ENCODE data around the gene SLC25A40. TPM values are rescaled to one million over a fixed set of nuclear protein-coding genes. Genes with fewer than 3 reads are reported as not detected.

SLC25A40 gene
- total RNA-seq, 1 experiment from 2014 or later, result 32.4 TPM

DNA sequence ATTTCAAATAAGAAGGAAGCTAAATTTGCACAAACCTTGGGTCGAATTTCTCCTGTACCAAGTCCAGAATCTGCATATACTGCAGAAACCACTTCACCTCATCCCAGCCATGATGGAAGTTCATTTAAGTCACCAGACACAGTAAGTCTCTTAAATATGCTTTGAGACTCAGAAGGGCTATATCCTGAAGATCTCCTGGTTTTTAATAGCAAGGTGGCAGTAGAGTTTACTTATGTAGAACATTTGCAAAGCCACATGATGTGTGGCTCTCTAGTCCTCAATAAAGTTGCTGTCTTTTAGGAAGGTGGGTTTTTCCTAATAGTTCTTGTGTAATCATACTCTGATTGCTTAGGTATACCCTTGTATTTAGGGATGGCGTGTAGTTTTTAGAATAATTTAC lies 8.9 kb upstream of the SLC25A40 start (continued):
- no peak for TF ChIP-seq ELF1 (IDR thresholded peaks at IDR 0.05; ENCODE audit: borderline replicate concordance, low read depth)
- TF ChIP-seq ZFX (IDR thresholded peaks at IDR 0.05), result no peak
- no peak for TF ChIP-seq CEBPB (IDR thresholded peaks at IDR 0.05; ENCODE audit: low read depth)

DNA sequence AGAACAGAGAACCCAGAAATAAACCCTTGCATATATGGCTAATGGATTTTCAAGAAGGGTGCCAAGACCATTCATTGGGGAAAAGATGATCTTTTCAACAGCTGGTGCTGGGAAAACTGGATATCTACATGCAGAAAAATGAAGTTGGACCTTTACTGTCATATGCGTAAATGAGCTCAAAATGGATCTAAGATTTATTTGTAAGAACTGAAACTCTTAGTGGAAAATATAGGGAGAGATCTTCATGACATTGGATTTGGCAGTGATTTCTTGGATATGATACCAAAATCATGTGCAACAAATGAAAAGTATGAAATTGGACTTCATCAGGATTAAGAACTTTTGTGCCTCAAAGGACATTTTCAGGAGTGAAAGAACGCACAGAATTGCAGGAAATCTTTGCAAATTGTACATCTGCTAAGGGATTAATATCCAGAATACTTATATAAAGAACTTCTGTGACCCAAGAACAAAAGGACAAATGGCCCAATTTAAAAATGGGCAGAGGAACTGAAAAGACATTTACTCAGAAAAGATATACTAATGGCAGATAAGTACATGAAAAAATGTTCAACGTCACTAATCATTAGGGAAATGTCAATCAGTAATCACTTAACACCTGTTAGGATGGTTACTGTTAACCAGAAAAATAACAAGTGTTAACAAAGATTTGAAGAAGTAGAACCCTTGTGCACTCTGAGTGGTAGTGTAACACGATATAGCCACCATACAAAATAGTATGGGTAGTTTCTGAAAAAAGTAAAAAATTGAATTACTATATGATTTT lies 6.2 kb upstream of the SLC25A40 start:
- H4K20me1 ChIP-seq (ENCODE audit: insufficient read depth), result peaks cover 7% of the 10 kb centered on the region; the same call in 1 of the 2 replicates
- peaks cover 0 to 11% of the 10 kb centered on the region in 2 experiments; a peak in 2 of 4 replicates for H3K4me1 ChIP-seq (ENCODE audit: control insufficient read depth in 1 of 2, insufficient read depth in 2 of 2, low read length in 2 of 2)
- H3K36me3 ChIP-seq (ENCODE audit: control insufficient read depth in 1 of 2, insufficient read depth in 2 of 2, low read length in 2 of 2), result peaks cover 14 to 44% of the 10 kb centered on the region in 2 experiments
- no peak overlapping the region for H3K27ac ChIP-seq (ENCODE audit: low read depth, low read length)
- intact Hi-C loops (cut with micrococcal nuclease), result no loop called here
- no peak overlapping the region for H3K4me2 ChIP-seq (ENCODE audit: low read length)
- CTCF ChIA-PET, result no interaction called here
- peaks cover 97% of the 10 kb centered on the region for H3K79me2 ChIP-seq (ENCODE audit: insufficient read depth, low read length)
- RAD21 ChIA-PET (ENCODE audit: low non-redundant PET in 1 of 2, low total read pairs in 2 of 2, uncharacterized antibody in 2 of 2, unreplicated experiment in 2 of 2), result no interaction called here
- no peaks in the 10 kb centered on the region for H3K9me2 ChIP-seq (ENCODE audit: insufficient read depth)
- H3K27me3 ChIP-seq (ENCODE audit: insufficient read depth, low read length), result no peaks in the 10 kb centered on the region
- POLR2A ChIA-PET, result no interaction called here
- H2AFZ ChIP-seq (ENCODE audit: low read depth, low read length, poor library complexity, severe bottlenecking), result no peak overlapping the region
- ATAC-seq, result no peak
- H3K9me3 ChIP-seq (ENCODE audit: control insufficient read depth in 1 of 2, insufficient read depth in 1 of 2, low read depth in 1 of 2, low read length in 2 of 2), result no peaks in the 10 kb centered on the region
- no peak for DNase-seq (ENCODE audit: low read depth, low spot score)
- no TSS peak for BruUV-seq (replicated peaks)
- H3K4me3 ChIP-seq (replicated peaks in 1 of 2; ENCODE audit: low read depth in 1 of 2, low read length in 2 of 2), result no peak overlapping the region
- no peak overlapping the region for H3K9ac ChIP-seq (ENCODE audit: low read length)
- TF ChIP-seq RAD21 (IDR thresholded peaks at IDR 0.05; ENCODE audit: low read depth) (no peak), EGR1 (IDR thresholded peaks at IDR 0.05; ENCODE audit: low read depth) (no peak), SIN3A (IDR thresholded peaks at IDR 0.05; ENCODE audit: low read depth) (no peak), YY1 (IDR thresholded peaks at IDR 0.05; ENCODE audit: extremely low read depth, insufficient replicate concordance, low read depth, low read length) (no peak), EZH2phosphoT487 (IDR thresholded peaks at IDR 0.05; ENCODE audit: borderline replicate concordance) (no peak), SRF (IDR thresholded peaks at IDR 0.05; ENCODE audit: low read depth) (no peak), FOSL1 (IDR thresholded peaks at IDR 0.05; ENCODE audit: low read depth) (no peak), ZFX (IDR thresholded peaks at IDR 0.05) (no peak), CEBPB (IDR thresholded peaks at IDR 0.05; ENCODE audit: low read depth) (no peak), CBX3 (IDR thresholded peaks at IDR 0.05; ENCODE audit: low read depth) (no peak), EZH2 (IDR thresholded peaks at IDR 0.05) (no peak)
- TF ChIP-seq, protein P1, sequence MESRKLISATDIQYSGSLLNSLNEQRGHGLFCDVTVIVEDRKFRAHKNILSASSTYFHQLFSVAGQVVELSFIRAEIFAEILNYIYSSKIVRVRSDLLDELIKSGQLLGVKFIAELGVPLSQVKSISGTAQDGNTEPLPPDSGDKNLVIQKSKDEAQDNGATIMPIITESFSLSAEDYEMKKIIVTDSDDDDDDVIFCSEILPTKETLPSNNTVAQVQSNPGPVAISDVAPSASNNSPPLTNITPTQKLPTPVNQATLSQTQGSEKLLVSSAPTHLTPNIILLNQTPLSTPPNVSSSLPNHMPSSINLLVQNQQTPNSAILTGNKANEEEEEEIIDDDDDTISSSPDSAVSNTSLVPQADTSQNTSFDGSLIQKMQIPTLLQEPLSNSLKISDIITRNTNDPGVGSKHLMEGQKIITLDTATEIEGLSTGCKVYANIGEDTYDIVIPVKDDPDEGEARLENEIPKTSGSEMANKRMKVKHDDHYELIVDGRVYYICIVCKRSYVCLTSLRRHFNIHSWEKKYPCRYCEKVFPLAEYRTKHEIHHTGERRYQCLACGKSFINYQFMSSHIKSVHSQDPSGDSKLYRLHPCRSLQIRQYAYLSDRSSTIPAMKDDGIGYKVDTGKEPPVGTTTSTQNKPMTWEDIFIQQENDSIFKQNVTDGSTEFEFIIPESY (IDR thresholded peaks at IDR 0.05; ENCODE audit: extremely low read depth, insufficient replicate concordance, low read length), result no peak
- TF ChIP-seq, protein P2, sequence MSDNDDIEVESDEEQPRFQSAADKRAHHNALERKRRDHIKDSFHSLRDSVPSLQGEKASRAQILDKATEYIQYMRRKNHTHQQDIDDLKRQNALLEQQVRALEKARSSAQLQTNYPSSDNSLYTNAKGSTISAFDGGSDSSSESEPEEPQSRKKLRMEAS (IDR thresholded peaks at IDR 0.05), result no peak
- TF ChIP-seq, protein P3, sequence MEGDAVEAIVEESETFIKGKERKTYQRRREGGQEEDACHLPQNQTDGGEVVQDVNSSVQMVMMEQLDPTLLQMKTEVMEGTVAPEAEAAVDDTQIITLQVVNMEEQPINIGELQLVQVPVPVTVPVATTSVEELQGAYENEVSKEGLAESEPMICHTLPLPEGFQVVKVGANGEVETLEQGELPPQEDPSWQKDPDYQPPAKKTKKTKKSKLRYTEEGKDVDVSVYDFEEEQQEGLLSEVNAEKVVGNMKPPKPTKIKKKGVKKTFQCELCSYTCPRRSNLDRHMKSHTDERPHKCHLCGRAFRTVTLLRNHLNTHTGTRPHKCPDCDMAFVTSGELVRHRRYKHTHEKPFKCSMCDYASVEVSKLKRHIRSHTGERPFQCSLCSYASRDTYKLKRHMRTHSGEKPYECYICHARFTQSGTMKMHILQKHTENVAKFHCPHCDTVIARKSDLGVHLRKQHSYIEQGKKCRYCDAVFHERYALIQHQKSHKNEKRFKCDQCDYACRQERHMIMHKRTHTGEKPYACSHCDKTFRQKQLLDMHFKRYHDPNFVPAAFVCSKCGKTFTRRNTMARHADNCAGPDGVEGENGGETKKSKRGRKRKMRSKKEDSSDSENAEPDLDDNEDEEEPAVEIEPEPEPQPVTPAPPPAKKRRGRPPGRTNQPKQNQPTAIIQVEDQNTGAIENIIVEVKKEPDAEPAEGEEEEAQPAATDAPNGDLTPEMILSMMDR (IDR thresholded peaks at IDR 0.05 in 2 of 3, conservative IDR thresholded peaks at IDR 0.05 in 1 of 3; ENCODE audit: borderline replicate concordance in 1 of 3, insufficient read depth in 1 of 3, low read depth in 2 of 3, low read length in 2 of 3), result no peak
- TF ChIP-seq, protein P4, sequence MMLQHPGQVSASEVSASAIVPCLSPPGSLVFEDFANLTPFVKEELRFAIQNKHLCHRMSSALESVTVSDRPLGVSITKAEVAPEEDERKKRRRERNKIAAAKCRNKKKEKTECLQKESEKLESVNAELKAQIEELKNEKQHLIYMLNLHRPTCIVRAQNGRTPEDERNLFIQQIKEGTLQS (IDR thresholded peaks at IDR 0.05), result no peak
- TF ChIP-seq, protein P5, sequence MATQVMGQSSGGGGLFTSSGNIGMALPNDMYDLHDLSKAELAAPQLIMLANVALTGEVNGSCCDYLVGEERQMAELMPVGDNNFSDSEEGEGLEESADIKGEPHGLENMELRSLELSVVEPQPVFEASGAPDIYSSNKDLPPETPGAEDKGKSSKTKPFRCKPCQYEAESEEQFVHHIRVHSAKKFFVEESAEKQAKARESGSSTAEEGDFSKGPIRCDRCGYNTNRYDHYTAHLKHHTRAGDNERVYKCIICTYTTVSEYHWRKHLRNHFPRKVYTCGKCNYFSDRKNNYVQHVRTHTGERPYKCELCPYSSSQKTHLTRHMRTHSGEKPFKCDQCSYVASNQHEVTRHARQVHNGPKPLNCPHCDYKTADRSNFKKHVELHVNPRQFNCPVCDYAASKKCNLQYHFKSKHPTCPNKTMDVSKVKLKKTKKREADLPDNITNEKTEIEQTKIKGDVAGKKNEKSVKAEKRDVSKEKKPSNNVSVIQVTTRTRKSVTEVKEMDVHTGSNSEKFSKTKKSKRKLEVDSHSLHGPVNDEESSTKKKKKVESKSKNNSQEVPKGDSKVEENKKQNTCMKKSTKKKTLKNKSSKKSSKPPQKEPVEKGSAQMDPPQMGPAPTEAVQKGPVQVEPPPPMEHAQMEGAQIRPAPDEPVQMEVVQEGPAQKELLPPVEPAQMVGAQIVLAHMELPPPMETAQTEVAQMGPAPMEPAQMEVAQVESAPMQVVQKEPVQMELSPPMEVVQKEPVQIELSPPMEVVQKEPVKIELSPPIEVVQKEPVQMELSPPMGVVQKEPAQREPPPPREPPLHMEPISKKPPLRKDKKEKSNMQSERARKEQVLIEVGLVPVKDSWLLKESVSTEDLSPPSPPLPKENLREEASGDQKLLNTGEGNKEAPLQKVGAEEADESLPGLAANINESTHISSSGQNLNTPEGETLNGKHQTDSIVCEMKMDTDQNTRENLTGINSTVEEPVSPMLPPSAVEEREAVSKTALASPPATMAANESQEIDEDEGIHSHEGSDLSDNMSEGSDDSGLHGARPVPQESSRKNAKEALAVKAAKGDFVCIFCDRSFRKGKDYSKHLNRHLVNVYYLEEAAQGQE (IDR thresholded peaks at IDR 0.05; ENCODE audit: low read depth), result no peak
